Measurements from ENCODE around the gene THAP2.
"Not testable (repeated sequence)": the region's sequence is repeated elsewhere in the genome, so short reads cannot be mapped to it uniquely, and the experiment has no call there.

THAP2 gene

DNA sequence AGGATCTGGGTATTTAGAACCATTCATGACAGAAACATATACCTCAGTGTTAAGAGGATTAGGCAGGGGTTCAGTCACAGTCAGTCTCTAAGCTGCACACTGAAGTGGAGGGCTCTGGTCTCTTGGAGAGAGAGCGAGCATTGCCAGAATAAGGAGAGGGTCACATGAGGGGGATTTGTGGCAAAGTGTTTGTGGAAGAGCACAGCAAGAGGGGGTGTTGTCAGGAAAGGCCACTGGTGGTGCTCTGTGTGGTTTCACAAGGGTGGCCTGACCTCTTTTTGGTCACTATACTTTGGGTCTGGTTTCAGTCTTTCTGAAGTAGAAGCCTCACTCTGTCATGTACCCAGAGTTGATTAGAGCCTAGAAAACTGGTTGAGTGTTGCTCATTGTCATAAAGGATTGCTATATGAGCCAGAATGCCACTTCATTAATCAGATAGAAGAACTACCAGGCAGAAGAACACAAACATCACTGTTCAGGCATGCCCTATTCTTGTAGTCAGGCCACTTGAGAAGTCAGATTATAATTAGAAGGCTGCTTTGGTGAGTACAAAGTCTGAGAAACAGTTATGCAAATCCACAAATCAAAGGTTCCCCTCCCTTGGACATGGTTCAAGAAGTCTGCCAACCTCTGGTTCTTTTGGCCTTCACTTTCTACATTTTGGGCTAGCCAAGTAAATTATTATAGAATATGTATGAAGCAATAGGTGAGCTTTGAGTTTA lies 30.2 kb downstream of the THAP2 start:
- Histone ChIP-seq H3K27me3 (ENCODE audit: control insufficient read depth in 1 of 2, insufficient read depth in 2 of 2, low read length in 2 of 2) (no peaks in the 10 kb centered on the region), H3K9ac (ENCODE audit: low read depth in 1 of 2, low read length in 2 of 2) (peak overlapping the region in 1 of 2 donors; percentile 41), H3K9me3 (ENCODE audit: control insufficient read depth in 1 of 2, low read length in 2 of 2) (no peaks in the 10 kb centered on the region), H3K36me3 (ENCODE audit: control insufficient read depth in 1 of 2, insufficient read depth in 2 of 2, low read length in 2 of 2) (peaks cover 3 to 25% of the 10 kb centered on the region in 2 donors), H3K4me1 (ENCODE audit: control insufficient read depth in 1 of 2, insufficient read depth in 2 of 2, low read length in 2 of 2) (peaks cover 23 to 48% of the 10 kb centered on the region in 2 donors), H3K4me3 (ENCODE audit: low read depth in 1 of 2, low read length in 2 of 2) (peak overlapping the region in 1 of 2 donors; percentile 34), H3K27ac (ENCODE audit: low read depth, low read length) (peak overlapping the region; percentile 52)

DNA sequence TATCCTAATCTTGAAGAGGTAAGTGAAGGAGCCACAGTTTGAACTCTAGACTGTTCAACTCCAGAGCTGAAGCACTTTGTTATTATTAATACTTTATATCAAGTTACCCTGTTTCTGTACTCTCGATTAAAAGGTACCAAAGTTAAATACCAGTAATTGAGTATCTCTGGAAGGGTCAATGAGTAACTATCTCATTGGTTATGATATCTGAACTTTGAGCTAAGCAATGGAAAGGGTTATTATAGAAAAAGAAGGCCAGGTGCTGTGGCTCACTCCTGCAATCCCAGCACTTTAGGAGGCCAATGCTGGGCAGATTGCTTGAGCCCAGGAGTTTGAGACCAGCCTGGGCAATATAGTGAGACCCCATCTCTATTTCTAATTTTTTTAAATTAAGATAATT lies 31.7 kb downstream of the THAP2 start:
- Histone ChIP-seq H3K4me3 (ENCODE audit: low read depth in 1 of 2, low read length in 2 of 2) (no peak overlapping the region), H3K27me3 (ENCODE audit: control insufficient read depth in 1 of 2, insufficient read depth in 2 of 2, low read length in 2 of 2) (no peaks in the 10 kb centered on the region), H3K9ac (ENCODE audit: low read depth in 1 of 2, low read length in 2 of 2) (no peak overlapping the region), H3K4me1 (ENCODE audit: control insufficient read depth in 1 of 2, insufficient read depth in 2 of 2, low read length in 2 of 2) (peaks cover 21 to 41% of the 10 kb centered on the region in 2 donors), H3K9me3 (ENCODE audit: control insufficient read depth in 1 of 2, low read length in 2 of 2) (no peaks in the 10 kb centered on the region), H3K36me3 (ENCODE audit: control insufficient read depth in 1 of 2, insufficient read depth in 2 of 2, low read length in 2 of 2) (peaks cover 7 to 40% of the 10 kb centered on the region in 2 donors), H3K27ac (ENCODE audit: low read depth, low read length) (no peak overlapping the region)

DNA sequence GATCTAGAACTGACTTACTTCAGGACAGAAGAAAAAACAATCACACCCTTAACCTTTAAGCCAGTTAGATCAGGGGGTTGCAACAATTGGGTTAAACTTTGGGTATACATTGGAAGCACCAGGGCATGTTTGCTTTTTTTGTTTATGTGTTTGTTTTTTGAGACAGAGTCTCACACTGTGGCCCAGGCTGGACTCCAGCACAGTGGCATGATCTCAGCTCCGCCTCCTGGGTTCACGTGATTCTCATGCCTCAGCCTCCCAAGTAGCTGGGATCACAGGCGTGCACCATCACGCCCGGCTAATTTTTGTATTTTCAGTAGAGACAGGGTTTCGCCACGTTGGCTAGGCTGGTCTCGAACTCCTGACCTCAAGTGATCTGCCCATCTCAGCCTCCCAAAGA lies 38.1 kb downstream of the THAP2 start:
- not testable (repeated sequence) for H3K4me3 ChIP-seq (ENCODE audit: low read depth in 1 of 2, low read length in 2 of 2); H3K9ac ChIP-seq (ENCODE audit: low read depth in 1 of 2, low read length in 2 of 2); H3K9me3 ChIP-seq (ENCODE audit: control insufficient read depth in 1 of 2, low read length in 2 of 2); H3K4me1 ChIP-seq (ENCODE audit: control insufficient read depth in 1 of 2, insufficient read depth in 2 of 2, low read length in 2 of 2); H3K27ac ChIP-seq (ENCODE audit: low read depth, low read length); H3K27me3 ChIP-seq (ENCODE audit: control insufficient read depth in 1 of 2, insufficient read depth in 2 of 2, low read length in 2 of 2)
- peaks cover 11 to 38% of the 10 kb centered on the region in 2 donors for H3K36me3 ChIP-seq (ENCODE audit: control insufficient read depth in 1 of 2, insufficient read depth in 2 of 2, low read length in 2 of 2)

DNA sequence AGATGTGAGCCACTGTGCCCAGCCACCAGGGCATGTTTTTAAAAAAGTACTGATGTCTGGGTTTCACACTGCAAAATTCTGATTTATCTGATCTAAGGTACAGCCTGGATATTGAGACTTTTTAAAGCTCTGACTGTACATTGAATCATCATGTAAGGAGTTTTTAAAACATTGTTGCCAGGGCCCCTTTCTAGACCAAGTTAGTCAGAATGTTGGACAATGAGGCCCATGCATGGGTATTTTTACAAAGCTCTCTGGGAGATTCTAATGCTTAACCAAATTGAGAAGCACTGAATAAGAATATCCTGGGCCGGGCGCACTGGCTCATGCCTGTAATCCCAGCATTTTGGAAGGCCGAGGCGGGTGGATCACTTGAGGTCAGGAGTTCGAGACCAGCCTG lies 38.5 kb downstream of the THAP2 start:
- no peaks in the 10 kb centered on the region for H3K9me3 ChIP-seq (ENCODE audit: control insufficient read depth in 1 of 2, low read length in 2 of 2)
- H3K27ac ChIP-seq (ENCODE audit: low read depth, low read length), result no peak overlapping the region
- H3K4me1 ChIP-seq (ENCODE audit: control insufficient read depth in 1 of 2, insufficient read depth in 2 of 2, low read length in 2 of 2), result peaks cover 0 to 4% of the 10 kb centered on the region in 2 donors
- H3K4me3 ChIP-seq (ENCODE audit: low read depth in 1 of 2, low read length in 2 of 2), result no peak overlapping the region
- no peak overlapping the region for H3K9ac ChIP-seq (ENCODE audit: low read depth in 1 of 2, low read length in 2 of 2)
- H3K27me3 ChIP-seq (ENCODE audit: control insufficient read depth in 1 of 2, insufficient read depth in 2 of 2, low read length in 2 of 2), result no peaks in the 10 kb centered on the region
- peaks cover 10 to 34% of the 10 kb centered on the region in 2 donors for H3K36me3 ChIP-seq (ENCODE audit: control insufficient read depth in 1 of 2, insufficient read depth in 2 of 2, low read length in 2 of 2)

DNA sequence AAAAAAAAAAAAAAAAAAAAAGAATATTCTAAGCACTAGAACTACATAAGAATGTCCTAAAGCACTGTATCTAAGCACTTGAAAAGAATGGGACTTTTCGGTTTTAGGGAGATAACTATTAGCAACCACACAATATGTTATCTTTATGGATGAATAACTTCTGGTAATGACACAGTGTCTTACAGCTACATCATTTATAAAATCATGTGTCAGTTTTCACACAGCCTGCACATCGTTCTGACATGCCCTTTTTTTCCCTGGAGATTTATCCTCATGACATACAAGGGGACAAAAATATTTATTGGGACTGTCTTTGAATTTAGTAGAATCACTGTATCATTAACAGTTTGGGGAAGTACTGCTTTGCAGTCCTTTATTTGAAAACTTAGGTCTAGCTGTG lies 39.1 kb downstream of the THAP2 start:
- Histone ChIP-seq H3K4me1 (ENCODE audit: control insufficient read depth in 1 of 2, insufficient read depth in 2 of 2, low read length in 2 of 2) (peaks cover 0 to 4% of the 10 kb centered on the region in 2 donors), H3K4me3 (ENCODE audit: low read depth in 1 of 2, low read length in 2 of 2) (no peak overlapping the region), H3K36me3 (ENCODE audit: control insufficient read depth in 1 of 2, insufficient read depth in 2 of 2, low read length in 2 of 2) (peaks cover 10 to 27% of the 10 kb centered on the region in 2 donors), H3K9me3 (ENCODE audit: control insufficient read depth in 1 of 2, low read length in 2 of 2) (no peaks in the 10 kb centered on the region), H3K27me3 (ENCODE audit: control insufficient read depth in 1 of 2, insufficient read depth in 2 of 2, low read length in 2 of 2) (no peaks in the 10 kb centered on the region), H3K9ac (ENCODE audit: low read depth in 1 of 2, low read length in 2 of 2) (no peak overlapping the region), H3K27ac (ENCODE audit: low read depth, low read length) (no peak overlapping the region)

DNA sequence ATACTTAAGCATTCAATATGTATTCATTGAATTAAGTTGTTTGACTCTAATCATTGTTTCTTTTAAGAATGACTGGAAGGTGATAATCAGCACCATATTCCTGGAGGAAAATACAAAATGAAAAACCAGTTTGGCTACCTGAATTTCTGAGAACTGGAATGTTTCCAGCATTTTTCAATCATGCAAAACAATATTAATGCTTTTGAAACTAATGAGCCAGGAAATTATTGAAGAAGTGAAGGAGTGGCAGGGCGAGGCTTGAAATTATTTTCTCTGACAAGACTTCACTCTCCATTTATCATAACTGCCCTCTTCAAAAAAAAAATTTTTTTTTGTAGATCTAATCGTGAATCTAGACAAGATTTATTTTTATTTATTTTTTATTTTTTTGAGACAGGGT lies 40.8 kb downstream of the THAP2 start:
- H3K4me3 ChIP-seq (ENCODE audit: low read depth in 1 of 2, low read length in 2 of 2), result no peak overlapping the region
- H3K36me3 ChIP-seq (ENCODE audit: control insufficient read depth in 1 of 2, insufficient read depth in 2 of 2, low read length in 2 of 2), result peaks cover 8 to 13% of the 10 kb centered on the region in 2 donors
- no peak overlapping the region for H3K27ac ChIP-seq (ENCODE audit: low read depth, low read length)
- H3K9ac ChIP-seq (ENCODE audit: low read depth in 1 of 2, low read length in 2 of 2), result no peak overlapping the region
- peaks cover 0 to 4% of the 10 kb centered on the region in 2 donors for H3K4me1 ChIP-seq (ENCODE audit: control insufficient read depth in 1 of 2, insufficient read depth in 2 of 2, low read length in 2 of 2)
- H3K9me3 ChIP-seq (ENCODE audit: control insufficient read depth in 1 of 2, low read length in 2 of 2), result no peaks in the 10 kb centered on the region
- no peaks in the 10 kb centered on the region for H3K27me3 ChIP-seq (ENCODE audit: control insufficient read depth in 1 of 2, insufficient read depth in 2 of 2, low read length in 2 of 2)

DNA sequence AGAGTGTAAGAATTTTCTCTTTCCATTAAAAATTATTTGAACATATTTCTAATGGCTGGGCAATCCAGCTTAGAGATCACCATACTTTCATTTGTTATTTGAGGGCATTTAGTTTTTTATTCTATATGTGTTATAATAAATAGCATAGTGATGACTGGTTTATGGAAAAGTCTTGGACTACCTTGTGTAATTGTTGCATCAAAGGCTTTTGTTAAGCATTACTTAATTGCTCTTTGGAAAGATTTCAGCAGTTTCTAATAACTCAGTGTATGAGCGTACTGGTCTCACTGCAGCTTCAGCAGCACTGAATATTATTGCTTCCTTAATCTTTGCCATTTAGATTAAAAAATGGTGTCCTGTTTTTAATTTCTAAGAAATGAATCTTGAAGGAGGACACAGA lies 44.6 kb downstream of the THAP2 start:
- H3K9ac ChIP-seq (ENCODE audit: low read depth in 1 of 2, low read length in 2 of 2), result no peak overlapping the region
- no peak overlapping the region for H3K27ac ChIP-seq (ENCODE audit: low read depth, low read length)
- peaks cover 0 to 5% of the 10 kb centered on the region in 2 donors for H3K9me3 ChIP-seq (ENCODE audit: control insufficient read depth in 1 of 2, low read length in 2 of 2)
- H3K4me3 ChIP-seq (ENCODE audit: low read depth in 1 of 2, low read length in 2 of 2), result no peak overlapping the region
- peaks cover 0 to 4% of the 10 kb centered on the region in 2 donors for H3K4me1 ChIP-seq (ENCODE audit: control insufficient read depth in 1 of 2, insufficient read depth in 2 of 2, low read length in 2 of 2)
- peaks cover 0 to 2% of the 10 kb centered on the region in 2 donors for H3K36me3 ChIP-seq (ENCODE audit: control insufficient read depth in 1 of 2, insufficient read depth in 2 of 2, low read length in 2 of 2)
- H3K27me3 ChIP-seq (ENCODE audit: control insufficient read depth in 1 of 2, insufficient read depth in 2 of 2, low read length in 2 of 2), result no peaks in the 10 kb centered on the region

DNA sequence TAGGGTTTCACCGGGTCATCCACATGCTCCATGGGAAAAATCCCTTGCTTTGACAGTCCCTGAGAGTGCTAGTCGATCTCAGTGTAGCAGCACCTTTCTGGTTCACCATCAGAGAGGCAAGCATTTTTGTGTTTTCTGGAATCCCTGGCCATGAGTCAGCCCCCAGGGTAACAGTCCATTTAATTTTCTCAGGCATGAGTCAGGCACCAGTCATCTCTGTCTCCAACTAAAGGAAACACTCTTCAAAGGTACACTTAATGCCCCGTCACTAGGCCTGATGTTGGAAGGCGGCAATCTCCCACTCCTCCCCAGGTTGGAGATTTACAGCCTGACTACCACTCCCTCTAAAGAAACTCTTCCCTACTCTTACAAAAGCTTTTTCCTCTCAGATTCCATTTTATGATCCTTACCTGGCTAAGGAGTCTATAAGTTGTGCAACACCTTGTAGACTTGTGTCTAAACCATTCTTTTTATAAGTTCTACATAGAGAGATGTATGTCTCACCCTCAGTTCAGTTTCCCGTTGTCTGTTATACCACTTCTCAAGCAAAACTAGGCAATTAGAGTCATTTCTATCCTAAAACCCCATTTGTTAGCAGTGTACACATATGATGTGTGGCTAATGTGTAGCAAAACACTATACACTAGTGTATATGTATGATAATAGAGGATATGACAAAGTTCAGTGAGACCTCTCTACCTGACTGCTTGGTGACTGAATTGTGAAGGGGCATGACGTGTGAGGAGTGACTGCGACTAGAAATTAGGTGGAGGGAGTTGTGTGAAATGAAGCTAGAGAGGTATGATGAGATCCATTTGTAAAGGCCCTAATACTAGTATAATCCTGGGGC lies 46.4 kb downstream of the THAP2 start:
- no peak overlapping the region for H3K4me3 ChIP-seq (ENCODE audit: low read depth in 1 of 2, low read length in 2 of 2)
- H3K4me1 ChIP-seq (ENCODE audit: control insufficient read depth in 1 of 2, insufficient read depth in 2 of 2, low read length in 2 of 2), result peaks cover 0 to 4% of the 10 kb centered on the region in 2 donors
- no peaks in the 10 kb centered on the region for H3K27me3 ChIP-seq (ENCODE audit: control insufficient read depth in 1 of 2, insufficient read depth in 2 of 2, low read length in 2 of 2)
- no peak overlapping the region for H3K9ac ChIP-seq (ENCODE audit: low read depth in 1 of 2, low read length in 2 of 2)
- no peak overlapping the region for H3K27ac ChIP-seq (ENCODE audit: low read depth, low read length)
- peaks cover 0 to 2% of the 10 kb centered on the region in 2 donors for H3K36me3 ChIP-seq (ENCODE audit: control insufficient read depth in 1 of 2, insufficient read depth in 2 of 2, low read length in 2 of 2)
- peaks cover 0 to 10% of the 10 kb centered on the region in 2 donors for H3K9me3 ChIP-seq (ENCODE audit: control insufficient read depth in 1 of 2, low read length in 2 of 2)

DNA sequence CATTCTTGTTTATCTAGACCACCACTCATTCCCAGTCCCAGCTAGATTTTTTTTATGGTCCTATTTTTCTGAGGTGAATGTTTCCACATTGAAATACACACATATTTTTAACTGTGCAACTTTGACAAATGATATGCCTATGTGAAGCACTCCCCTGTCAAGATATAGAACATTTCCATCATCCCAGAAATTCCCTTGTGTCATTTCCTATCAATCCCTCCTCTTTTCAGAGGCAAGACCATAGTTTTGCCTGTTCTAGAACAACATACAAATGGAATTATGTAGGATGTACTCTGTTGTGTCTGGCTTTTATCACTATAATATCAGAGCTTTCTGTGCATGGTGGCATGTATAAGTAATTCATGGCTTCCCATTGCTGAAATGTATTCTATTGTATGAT lies 54.5 kb downstream of the THAP2 start:
- H3K9ac ChIP-seq (ENCODE audit: low read depth in 1 of 2, low read length in 2 of 2), result no peak overlapping the region
- no peaks in the 10 kb centered on the region for H3K27me3 ChIP-seq (ENCODE audit: control insufficient read depth in 1 of 2, insufficient read depth in 2 of 2, low read length in 2 of 2)
- H3K4me1 ChIP-seq (ENCODE audit: control insufficient read depth in 1 of 2, insufficient read depth in 2 of 2, low read length in 2 of 2), result no peaks in the 10 kb centered on the region
- no peaks in the 10 kb centered on the region for H3K36me3 ChIP-seq (ENCODE audit: control insufficient read depth in 1 of 2, insufficient read depth in 2 of 2, low read length in 2 of 2)
- H3K4me3 ChIP-seq (ENCODE audit: low read depth in 1 of 2, low read length in 2 of 2), result no peak overlapping the region
- peaks cover 0 to 5% of the 10 kb centered on the region in 2 donors for H3K9me3 ChIP-seq (ENCODE audit: control insufficient read depth in 1 of 2, low read length in 2 of 2)
- H3K27ac ChIP-seq (ENCODE audit: low read depth, low read length), result no peak overlapping the region

DNA sequence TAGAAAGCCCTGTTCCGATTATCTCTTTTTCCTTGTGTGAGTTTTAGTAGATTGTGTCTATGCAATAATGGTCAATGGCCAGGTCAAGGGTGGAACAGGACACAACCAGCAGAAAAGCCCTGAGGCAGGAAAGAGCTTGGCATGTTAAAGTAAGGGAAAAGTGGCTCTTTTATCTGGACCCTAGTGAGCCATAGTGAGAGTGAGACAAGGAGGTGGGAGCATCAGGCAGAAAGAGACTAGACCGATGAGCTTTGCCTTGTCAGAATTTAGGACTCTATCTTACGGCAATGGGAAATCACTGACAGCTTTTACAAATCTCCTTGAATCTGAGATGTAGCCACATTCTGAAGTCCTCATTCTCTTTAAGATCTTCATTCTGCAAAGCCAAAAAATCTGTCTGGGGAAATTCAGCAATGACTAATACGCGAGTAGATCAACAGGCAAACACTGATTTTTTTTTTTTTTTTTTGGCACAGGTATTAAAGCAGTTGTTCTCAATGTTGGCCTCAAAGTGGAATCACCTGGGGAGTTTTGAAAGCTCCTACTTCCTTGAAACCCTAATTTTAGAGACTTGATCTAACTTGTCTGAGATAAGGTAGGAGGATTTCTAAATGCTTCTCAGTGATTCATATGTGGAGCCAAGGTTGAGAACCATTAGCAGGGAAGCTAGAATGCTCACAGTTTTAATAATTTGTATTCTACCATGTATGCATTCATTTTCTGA lies 55.7 kb downstream of the THAP2 start:
- H3K27ac ChIP-seq (ENCODE audit: low read depth, low read length), result no peak overlapping the region
- no peaks in the 10 kb centered on the region for H3K27me3 ChIP-seq (ENCODE audit: control insufficient read depth in 1 of 2, insufficient read depth in 2 of 2, low read length in 2 of 2)
- no peak overlapping the region for H3K9ac ChIP-seq (ENCODE audit: low read depth in 1 of 2, low read length in 2 of 2)
- H3K9me3 ChIP-seq (ENCODE audit: control insufficient read depth in 1 of 2, low read length in 2 of 2), result no peaks in the 10 kb centered on the region
- H3K36me3 ChIP-seq (ENCODE audit: control insufficient read depth in 1 of 2, insufficient read depth in 2 of 2, low read length in 2 of 2), result no peaks in the 10 kb centered on the region
- no peak overlapping the region for H3K4me3 ChIP-seq (ENCODE audit: low read depth in 1 of 2, low read length in 2 of 2)
- no peaks in the 10 kb centered on the region for H3K4me1 ChIP-seq (ENCODE audit: control insufficient read depth in 1 of 2, insufficient read depth in 2 of 2, low read length in 2 of 2)

Measured in duodenal mucosa (tissue), 2 donors.